ENCODE results near the gene ENC1.

The ENC1 gene

DNA sequence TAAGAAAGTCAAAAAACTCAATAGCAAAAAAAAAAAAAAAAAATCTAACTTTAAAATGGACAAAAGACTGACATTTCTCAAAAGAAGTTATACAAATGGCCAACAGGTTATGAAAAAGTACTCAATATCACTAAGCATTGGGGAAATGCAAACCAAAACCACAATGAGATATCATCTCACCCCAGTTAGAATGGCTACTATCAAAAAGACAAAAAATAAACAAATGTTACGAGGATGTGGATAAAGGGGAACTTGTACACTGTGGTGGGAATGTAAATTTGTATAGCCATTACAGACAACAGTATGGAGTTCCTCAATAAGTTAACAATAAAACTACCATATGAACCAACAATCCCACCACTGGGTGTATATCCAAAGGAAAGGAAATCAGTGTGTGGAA, 37.2 kb downstream of the ENC1 start:
- ATAC-seq (ENCODE audit: insufficient read depth, low read depth) (no peak), DNase-seq (no peak)

GRCh38 chr5:74599148-74599547, 41.4 kb downstream of the ENC1 start:
- H3K36me3 ChIP-seq (ENCODE audit: insufficient read depth, low read length) = no peaks in the 10 kb centered on the region
- H3K4me2 ChIP-seq (ENCODE audit: insufficient read depth, low read length) = no peak overlapping the region
- H3K4me1 ChIP-seq (ENCODE audit: insufficient read depth, low read length) = no peaks in the 10 kb centered on the region
- no peak overlapping the region for H3K9ac ChIP-seq (ENCODE audit: low read depth, low read length)
- DNase-seq (no peak), ATAC-seq (ENCODE audit: insufficient read depth, low read depth) (no peak)
- H3K27me3 ChIP-seq (ENCODE audit: insufficient read depth, low read length, poor library complexity) = no peaks in the 10 kb centered on the region
- H2AFZ ChIP-seq (ENCODE audit: low read depth, low read length) = no peak overlapping the region
- H3K9me3 ChIP-seq (ENCODE audit: insufficient read depth, low read length, severe bottlenecking) = no peaks in the 10 kb centered on the region
- no peak overlapping the region for H3K27ac ChIP-seq (ENCODE audit: low read length)
- no peaks in the 10 kb centered on the region for H4K20me1 ChIP-seq (ENCODE audit: insufficient read depth, low read length)
- no peak for TF ChIP-seq CTCF (IDR thresholded peaks at IDR 0.05; ENCODE audit: borderline replicate concordance, extremely low read depth, low read length, poor library complexity, severe bottlenecking)
- no peak for TF ChIP-seq EZH2 (IDR thresholded peaks at IDR 0.05; ENCODE audit: borderline replicate concordance, low read depth, low read length, severe bottlenecking)
- H3K79me2 ChIP-seq (ENCODE audit: insufficient read depth, low read length) = no peaks in the 10 kb centered on the region
- no peak overlapping the region for H3K4me3 ChIP-seq (ENCODE audit: low read depth in 1 of 2, low read length in 2 of 2)

More for the DNA sequence above, 37.2 kb downstream of the ENC1 start:
- H3K36me3 ChIP-seq (ENCODE audit: insufficient read depth, low read length) = no peaks in the 10 kb centered on the region
- no peaks in the 10 kb centered on the region for H3K79me2 ChIP-seq (ENCODE audit: insufficient read depth, low read length)
- no peak overlapping the region for H3K9ac ChIP-seq (ENCODE audit: low read depth, low read length)
- TF ChIP-seq CTCF (IDR thresholded peaks at IDR 0.05; ENCODE audit: borderline replicate concordance, extremely low read depth, low read length, poor library complexity, severe bottlenecking) = no peak
- no peak overlapping the region for H2AFZ ChIP-seq (ENCODE audit: low read depth, low read length)
- no peaks in the 10 kb centered on the region for H3K27me3 ChIP-seq (ENCODE audit: insufficient read depth, low read length, poor library complexity)
- H3K27ac ChIP-seq (ENCODE audit: low read length) = no peak overlapping the region
- no peaks in the 10 kb centered on the region for H4K20me1 ChIP-seq (ENCODE audit: insufficient read depth, low read length)
- no peaks in the 10 kb centered on the region for H3K4me1 ChIP-seq (ENCODE audit: insufficient read depth, low read length)
- no peak overlapping the region for H3K4me3 ChIP-seq (ENCODE audit: low read depth in 1 of 2, low read length in 2 of 2)
- no peak overlapping the region for H3K4me2 ChIP-seq (ENCODE audit: insufficient read depth, low read length)
- no peaks in the 10 kb centered on the region for H3K9me3 ChIP-seq (ENCODE audit: insufficient read depth, low read length, severe bottlenecking)

DNA sequence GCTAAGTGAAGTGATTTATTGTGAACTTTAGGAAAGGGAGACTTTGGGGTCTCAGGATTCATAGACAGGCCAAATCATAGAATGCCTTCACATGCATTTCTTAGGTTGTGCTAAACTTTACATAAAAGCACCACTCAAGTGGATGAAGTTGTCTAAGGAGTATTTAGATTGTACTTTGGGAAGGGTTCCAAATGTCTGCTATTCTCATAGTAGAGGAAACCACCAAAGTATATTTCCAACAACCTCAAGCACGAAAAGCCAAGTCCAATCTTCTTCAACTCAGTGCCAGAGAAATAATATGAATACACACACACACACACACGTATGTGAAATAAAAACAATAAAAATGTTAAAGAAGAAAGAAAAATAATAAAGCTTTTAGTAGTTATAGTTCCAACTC, 41.8 kb downstream of the ENC1 start:
- no peak for TF ChIP-seq EZH2 (IDR thresholded peaks at IDR 0.05; ENCODE audit: borderline replicate concordance, low read depth, low read length, severe bottlenecking)
- Histone ChIP-seq H3K79me2 (ENCODE audit: insufficient read depth, low read length) (no peaks in the 10 kb centered on the region), H3K27ac (ENCODE audit: low read length) (no peak overlapping the region), H3K4me3 (ENCODE audit: low read depth in 1 of 2, low read length in 2 of 2) (no peak overlapping the region), H3K36me3 (ENCODE audit: insufficient read depth, low read length) (no peaks in the 10 kb centered on the region), H3K4me2 (ENCODE audit: insufficient read depth, low read length) (no peak overlapping the region), H3K9me3 (ENCODE audit: insufficient read depth, low read length, severe bottlenecking) (no peaks in the 10 kb centered on the region), H3K27me3 (ENCODE audit: insufficient read depth, low read length, poor library complexity) (no peaks in the 10 kb centered on the region), H2AFZ (ENCODE audit: low read depth, low read length) (no peak overlapping the region), H3K9ac (ENCODE audit: low read depth, low read length) (no peak overlapping the region), H4K20me1 (ENCODE audit: insufficient read depth, low read length) (no peaks in the 10 kb centered on the region), H3K4me1 (ENCODE audit: insufficient read depth, low read length) (no peaks in the 10 kb centered on the region)
- no peak for ATAC-seq (ENCODE audit: insufficient read depth, low read depth)
- DNase-seq = no peak

GRCh38 chr5:74596927-74597326, 43.6 kb downstream of the ENC1 start:
- Histone ChIP-seq H2AFZ (ENCODE audit: low read depth, low read length) (no peak overlapping the region), H3K27me3 (ENCODE audit: insufficient read depth, low read length, poor library complexity) (no peaks in the 10 kb centered on the region), H3K4me2 (ENCODE audit: insufficient read depth, low read length) (no peak overlapping the region), H3K27ac (ENCODE audit: low read length) (no peak overlapping the region), H3K36me3 (ENCODE audit: insufficient read depth, low read length) (no peaks in the 10 kb centered on the region), H3K4me1 (ENCODE audit: insufficient read depth, low read length) (no peaks in the 10 kb centered on the region), H4K20me1 (ENCODE audit: insufficient read depth, low read length) (no peaks in the 10 kb centered on the region), H3K79me2 (ENCODE audit: insufficient read depth, low read length) (no peaks in the 10 kb centered on the region), H3K9ac (ENCODE audit: low read depth, low read length) (no peak overlapping the region), H3K4me3 (ENCODE audit: low read depth in 1 of 2, low read length in 2 of 2) (no peak overlapping the region), H3K9me3 (ENCODE audit: insufficient read depth, low read length, severe bottlenecking) (no peaks in the 10 kb centered on the region)
- no peak for ATAC-seq (ENCODE audit: insufficient read depth, low read depth)
- no peak for TF ChIP-seq CTCF (IDR thresholded peaks at IDR 0.05; ENCODE audit: borderline replicate concordance, extremely low read depth, low read length, poor library complexity, severe bottlenecking)
- TF ChIP-seq EZH2 (IDR thresholded peaks at IDR 0.05; ENCODE audit: borderline replicate concordance, low read depth, low read length, severe bottlenecking) = no peak
- DNase-seq = no peak

Data from DND-41 (cell line).